Measurements from ENCODE around the gene SNX30. TPM values are rescaled to one million over a fixed set of nuclear protein-coding genes. Genes with fewer than 3 reads are reported as not detected.

SNX30 gene
- total and polyA plus RNA-seq, 4 donors: 1.8 to 13.5 (median 6.5) TPM

- no peaks in the 10 kb centered on the region for H3K4me1 ChIP-seq (ENCODE audit: control insufficient read depth in 4 of 4, insufficient read depth in 4 of 4, low read length in 3 of 4)
- TF ChIP-seq HNF4A (conservative IDR thresholded peaks at IDR 0.05) (peak; percentile 28 to 57), JUND (IDR thresholded peaks at IDR 0.05) (no peak), SP1 (IDR thresholded peaks at IDR 0.05) (no peak), GABPA (IDR thresholded peaks at IDR 0.05 in 1 of 2, conservative IDR thresholded peaks at IDR 0.05 in 1 of 2) (no peak), EGR1 (IDR thresholded peaks at IDR 0.05; ENCODE audit: low read depth in 2 of 2) (no peak), MAX (IDR thresholded peaks at IDR 0.05) (no peak), FOXA1 (IDR thresholded peaks at IDR 0.05) (no peak), NR2F2 (IDR thresholded peaks at IDR 0.05) (no peak), TAF1 (conservative IDR thresholded peaks at IDR 0.05) (no peak)
- H3K27me3 ChIP-seq (ENCODE audit: control insufficient read depth in 4 of 4, insufficient read depth in 4 of 4, low read length in 3 of 4): no peaks in the 10 kb centered on the region
- WGBS: 84% methylated on average over 6 of the region's 6 CpGs
- no peak overlapping the region for H3K4me3 ChIP-seq (ENCODE audit: low read depth in 1 of 3, low read length in 3 of 3)
- no peak overlapping the region for H3K9ac ChIP-seq (ENCODE audit: low read depth in 1 of 2, low read length in 2 of 2)
- no peaks in the 10 kb centered on the region for H3K36me3 ChIP-seq (ENCODE audit: control insufficient read depth in 4 of 4, insufficient read depth in 3 of 4, low read depth in 1 of 4, low read length in 3 of 4)
- DNase-seq (ENCODE audit: low spot score): no peak
- no peak overlapping the region for H3K27ac ChIP-seq (ENCODE audit: low read depth in 1 of 2, low read length in 2 of 2)
- no peaks in the 10 kb centered on the region for H3K9me3 ChIP-seq (ENCODE audit: control insufficient read depth in 4 of 4, low read length in 3 of 4)
Measured at GRCh38 chr9:112811518-112811917, 61.0 kb downstream of the SNX30 start.

DNA sequence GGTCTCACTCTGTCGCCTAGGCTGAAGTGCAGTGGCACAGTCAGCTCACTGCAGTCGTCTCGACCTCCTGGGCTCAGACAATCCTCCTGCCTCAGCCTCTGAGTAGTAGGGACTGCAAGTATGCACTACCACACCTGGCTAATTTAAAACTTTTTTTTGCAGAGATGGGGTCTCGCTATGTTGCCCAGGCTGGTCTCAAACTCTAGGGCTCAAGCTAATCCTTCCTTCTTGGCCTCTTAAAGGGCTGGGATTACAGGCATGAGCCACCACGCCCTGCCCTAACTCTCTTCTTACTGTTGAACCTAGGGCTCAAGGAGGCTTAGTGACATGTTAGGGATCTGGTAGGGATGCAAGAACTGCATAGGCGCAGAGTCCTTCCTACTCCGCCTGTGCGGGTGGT is 65.3 kb downstream of the SNX30 start:
- Histone ChIP-seq H3K27ac (ENCODE audit: low read depth in 1 of 2, low read length in 2 of 2) (no peak overlapping the region), H3K9ac (ENCODE audit: low read depth in 1 of 2, low read length in 2 of 2) (no peak overlapping the region), H3K36me3 (ENCODE audit: control insufficient read depth in 4 of 4, insufficient read depth in 3 of 4, low read depth in 1 of 4, low read length in 3 of 4) (no peaks in the 10 kb centered on the region), H3K27me3 (ENCODE audit: control insufficient read depth in 4 of 4, insufficient read depth in 4 of 4, low read length in 3 of 4) (no peaks in the 10 kb centered on the region), H3K4me1 (ENCODE audit: control insufficient read depth in 4 of 4, insufficient read depth in 4 of 4, low read length in 3 of 4) (no peaks in the 10 kb centered on the region), H3K4me3 (ENCODE audit: low read depth in 1 of 3, low read length in 3 of 3) (no peak overlapping the region), H3K9me3 (ENCODE audit: control insufficient read depth in 4 of 4, low read length in 3 of 4) (no peaks in the 10 kb centered on the region)
- 85% methylated on average over 8 of the region's 8 CpGs for WGBS
- DNase-seq (ENCODE audit: low spot score): no peak
- TF ChIP-seq HNF4G (IDR thresholded peaks at IDR 0.05) (no peak), FOXA2 (IDR thresholded peaks at IDR 0.05) (no peak), EGR1 (IDR thresholded peaks at IDR 0.05; ENCODE audit: low read depth in 2 of 2) (no peak), RXRA (IDR thresholded peaks at IDR 0.05) (no peak), YY1 (IDR thresholded peaks at IDR 0.05) (no peak), MAX (IDR thresholded peaks at IDR 0.05) (no peak), CTCF (IDR thresholded peaks at IDR 0.05; ENCODE audit: low read depth, low read length, missing input control) (no peak), GABPA (IDR thresholded peaks at IDR 0.05 in 1 of 2, conservative IDR thresholded peaks at IDR 0.05 in 1 of 2) (no peak), HNF4A (conservative IDR thresholded peaks at IDR 0.05) (no peak), FOXA1 (IDR thresholded peaks at IDR 0.05) (no peak), ATF3 (IDR thresholded peaks at IDR 0.05) (no peak), TAF1 (conservative IDR thresholded peaks at IDR 0.05) (no peak), SP1 (IDR thresholded peaks at IDR 0.05) (no peak), NR2F2 (IDR thresholded peaks at IDR 0.05) (no peak), REST (IDR thresholded peaks at IDR 0.05) (no peak)
- TF ChIP-seq, protein P1, sequence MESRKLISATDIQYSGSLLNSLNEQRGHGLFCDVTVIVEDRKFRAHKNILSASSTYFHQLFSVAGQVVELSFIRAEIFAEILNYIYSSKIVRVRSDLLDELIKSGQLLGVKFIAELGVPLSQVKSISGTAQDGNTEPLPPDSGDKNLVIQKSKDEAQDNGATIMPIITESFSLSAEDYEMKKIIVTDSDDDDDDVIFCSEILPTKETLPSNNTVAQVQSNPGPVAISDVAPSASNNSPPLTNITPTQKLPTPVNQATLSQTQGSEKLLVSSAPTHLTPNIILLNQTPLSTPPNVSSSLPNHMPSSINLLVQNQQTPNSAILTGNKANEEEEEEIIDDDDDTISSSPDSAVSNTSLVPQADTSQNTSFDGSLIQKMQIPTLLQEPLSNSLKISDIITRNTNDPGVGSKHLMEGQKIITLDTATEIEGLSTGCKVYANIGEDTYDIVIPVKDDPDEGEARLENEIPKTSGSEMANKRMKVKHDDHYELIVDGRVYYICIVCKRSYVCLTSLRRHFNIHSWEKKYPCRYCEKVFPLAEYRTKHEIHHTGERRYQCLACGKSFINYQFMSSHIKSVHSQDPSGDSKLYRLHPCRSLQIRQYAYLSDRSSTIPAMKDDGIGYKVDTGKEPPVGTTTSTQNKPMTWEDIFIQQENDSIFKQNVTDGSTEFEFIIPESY (IDR thresholded peaks at IDR 0.05): no peak

All from liver (tissue), 9 donors.